ENCODE results near the gene CRY2. TPM values are rescaled to one million over a fixed set of nuclear protein-coding genes. Genes with fewer than 3 reads are reported as not detected.
A peak's percentile ranks its signal among the peaks of the same experiment; 100 is the strongest.

CRY2 gene
- total RNA-seq, 2 experiments from 2014 or later = 22.5 to 23.3 TPM

GRCh38 chr11:45858751-45859398 lies 11.6 kb downstream of the CRY2 start:
- CTCF ChIA-PET = interaction anchor here (1.2 kb wide), 1 partner anchor 13 kb away, joined by 3 read pairs; no protein-coding TSS in a partner anchor
- Mint-ChIP-seq H3K36me3 (peaks cover 12% of the 10 kb centered on the region), H3K9me3 (ENCODE audit: low read depth) (no peaks in the 10 kb centered on the region), H3K27me3 (no peaks in the 10 kb centered on the region), H3K4me3 (no peak overlapping the region), H3K27ac (no peak overlapping the region), H3K4me1 (no peaks in the 10 kb centered on the region)
- no peak for DNase-seq
- ATAC-seq = no peak

- ATAC-seq = no peak
- H3K36me3 Mint-ChIP-seq = peaks cover 12% of the 10 kb centered on the region
- DNase-seq = no peak
- H3K9me3 Mint-ChIP-seq (ENCODE audit: low read depth) = no peaks in the 10 kb centered on the region
- H3K4me1 Mint-ChIP-seq = no peaks in the 10 kb centered on the region
- no peaks in the 10 kb centered on the region for H3K27me3 Mint-ChIP-seq
- no peak overlapping the region for H3K4me3 Mint-ChIP-seq
- CTCF ChIA-PET = no interaction called here
- H3K27ac Mint-ChIP-seq = no peak overlapping the region
Measured at GRCh38 chr11:45859661-45860140, 12.4 kb downstream of the CRY2 start.

GRCh38 chr11:45860348-45860747 lies 13.1 kb downstream of the CRY2 start:
- Mint-ChIP-seq H3K27me3 (no peaks in the 10 kb centered on the region), H3K27ac (no peak overlapping the region), H3K9me3 (ENCODE audit: low read depth) (no peaks in the 10 kb centered on the region), H3K36me3 (peaks cover 12% of the 10 kb centered on the region), H3K4me3 (no peak overlapping the region), H3K4me1 (no peaks in the 10 kb centered on the region)
- no peak for DNase-seq
- ATAC-seq = no peak
- CTCF ChIA-PET = interaction anchor here (0.6 kb wide), 1 partner anchor 13 kb away, joined by 3 read pairs; no protein-coding TSS in a partner anchor

- Mint-ChIP-seq H3K9me3 (ENCODE audit: low read depth) (no peaks in the 10 kb centered on the region), H3K27me3 (no peaks in the 10 kb centered on the region), H3K4me3 (no peak overlapping the region), H3K27ac (no peak overlapping the region), H3K36me3 (peaks cover 12% of the 10 kb centered on the region), H3K4me1 (no peaks in the 10 kb centered on the region)
- no peak for ATAC-seq
- CTCF ChIA-PET = interaction anchor here (0.6 to 2.3 kb wide), 3 partner anchors 12 to 18 kb away, joined by 3 to 8 read pairs (median 3); no protein-coding TSS in a partner anchor
- DNase-seq = no peak
Measured at GRCh38 chr11:45860764-45861510, 13.7 kb downstream of the CRY2 start.

GRCh38 chr11:45864041-45864440 lies 16.8 kb downstream of the CRY2 start:
- no peaks in the 10 kb centered on the region for H3K27me3 Mint-ChIP-seq
- no peaks in the 10 kb centered on the region for H3K9me3 Mint-ChIP-seq (ENCODE audit: low read depth)
- peaks cover 10% of the 10 kb centered on the region for H3K36me3 Mint-ChIP-seq
- H3K4me3 Mint-ChIP-seq = no peak overlapping the region
- ATAC-seq (no peak), DNase-seq (no peak)
- CTCF ChIA-PET = interaction anchor here (1.4 kb wide), 1 partner anchor 21 kb away, joined by 3 read pairs; no protein-coding TSS in a partner anchor
- no peaks in the 10 kb centered on the region for H3K4me1 Mint-ChIP-seq
- no peak overlapping the region for H3K27ac Mint-ChIP-seq

- ATAC-seq (no peak), DNase-seq (no peak)
- no peaks in the 10 kb centered on the region for H3K9me3 Mint-ChIP-seq (ENCODE audit: low read depth)
- H3K4me3 Mint-ChIP-seq = no peak overlapping the region
- peaks cover 8% of the 10 kb centered on the region for H3K36me3 Mint-ChIP-seq
- H3K27me3 Mint-ChIP-seq = no peaks in the 10 kb centered on the region
- H3K27ac Mint-ChIP-seq = no peak overlapping the region
- no peaks in the 10 kb centered on the region for H3K4me1 Mint-ChIP-seq
- CTCF ChIA-PET = no interaction called here
Measured at GRCh38 chr11:45869551-45869950, 22.3 kb downstream of the CRY2 start.

GRCh38 chr11:45870706-45871105 lies 23.4 kb downstream of the CRY2 start:
- H3K9me3 Mint-ChIP-seq (ENCODE audit: low read depth) = no peaks in the 10 kb centered on the region
- CTCF ChIA-PET = no interaction called here

GRCh38 chr11:45871638-45872037 lies 24.4 kb downstream of the CRY2 start:
- no peaks in the 10 kb centered on the region for H3K9me3 Mint-ChIP-seq (ENCODE audit: low read depth)
- ATAC-seq (no peak), DNase-seq (no peak)
- no peak overlapping the region for H3K27ac Mint-ChIP-seq
- H3K4me3 Mint-ChIP-seq = no peak overlapping the region
- peaks cover 10% of the 10 kb centered on the region for H3K36me3 Mint-ChIP-seq
- no peaks in the 10 kb centered on the region for H3K4me1 Mint-ChIP-seq
- H3K27me3 Mint-ChIP-seq = no peaks in the 10 kb centered on the region
- CTCF ChIA-PET = interaction anchor here (1.2 to 4.0 kb wide), 3 partner anchors 135 to 405 kb away, joined by 3 to 24 read pairs (median 3); partner anchors contain the start of gene CREB3L1

More at GRCh38 chr11:45870706-45871105, 23.4 kb downstream of the CRY2 start:
- no peaks in the 10 kb centered on the region for H3K4me1 Mint-ChIP-seq
- no peak overlapping the region for H3K4me3 Mint-ChIP-seq
- DNase-seq (no peak), ATAC-seq (no peak)
- no peaks in the 10 kb centered on the region for H3K27me3 Mint-ChIP-seq
- H3K36me3 Mint-ChIP-seq = peaks cover 10% of the 10 kb centered on the region
- H3K27ac Mint-ChIP-seq = no peak overlapping the region

- DNase-seq (peak; percentile 54), ATAC-seq (peak; percentile 80)
- peaks cover 8% of the 10 kb centered on the region for H3K36me3 Mint-ChIP-seq
- H3K4me1 Mint-ChIP-seq = no peaks in the 10 kb centered on the region
- H3K27ac Mint-ChIP-seq = no peak overlapping the region
- H3K27me3 Mint-ChIP-seq = no peaks in the 10 kb centered on the region
- no peaks in the 10 kb centered on the region for H3K9me3 Mint-ChIP-seq (ENCODE audit: low read depth)
- CTCF ChIA-PET = interaction anchor here (0.7 to 4.0 kb wide), 18 partner anchors 10 to 437 kb away, joined by 3 to 24 read pairs (median 3); partner anchors contain the start of gene CREB3L1
- H3K4me3 Mint-ChIP-seq = no peak overlapping the region
Measured at GRCh38 chr11:45872651-45873356, 25.5 kb downstream of the CRY2 start.

GRCh38 chr11:45876401-45876800 lies 29.1 kb downstream of the CRY2 start:
- Mint-ChIP-seq H3K4me1 (no peaks in the 10 kb centered on the region), H3K36me3 (peaks cover 6% of the 10 kb centered on the region), H3K27ac (no peak overlapping the region), H3K9me3 (ENCODE audit: low read depth) (no peaks in the 10 kb centered on the region), H3K27me3 (no peaks in the 10 kb centered on the region), H3K4me3 (no peak overlapping the region)
- DNase-seq (no peak), ATAC-seq (no peak)
- CTCF ChIA-PET = interaction anchor here (1.3 to 1.4 kb wide), 2 partner anchors 88 to 105 kb away, joined by 4 read pairs; no protein-coding TSS in a partner anchor

- DNase-seq = no peak
- H3K36me3 Mint-ChIP-seq = peaks cover 5% of the 10 kb centered on the region
- ATAC-seq = no peak
- no peaks in the 10 kb centered on the region for H3K4me1 Mint-ChIP-seq
- CTCF ChIA-PET = no interaction called here
- no peaks in the 10 kb centered on the region for H3K27me3 Mint-ChIP-seq
- no peak overlapping the region for H3K4me3 Mint-ChIP-seq
- H3K9me3 Mint-ChIP-seq (ENCODE audit: low read depth) = no peaks in the 10 kb centered on the region
- no peak overlapping the region for H3K27ac Mint-ChIP-seq
Measured at GRCh38 chr11:45877221-45877620, 29.9 kb downstream of the CRY2 start.

GRCh38 chr11:45877845-45878244 lies 30.6 kb downstream of the CRY2 start:
- Mint-ChIP-seq H3K4me1 (no peaks in the 10 kb centered on the region), H3K36me3 (peaks cover 5% of the 10 kb centered on the region), H3K9me3 (ENCODE audit: low read depth) (no peaks in the 10 kb centered on the region), H3K4me3 (no peak overlapping the region), H3K27ac (no peak overlapping the region), H3K27me3 (no peaks in the 10 kb centered on the region)
- CTCF ChIA-PET = no interaction called here
- no peak for DNase-seq
- no peak for ATAC-seq

Data from activated CD8-positive, alpha-beta memory T cell treated with anti-CD3 and anti-CD28 coated beads, Interleukin-2, amount 10 ng/mL, durations not matched to agents 7 days and 5 days (primary cell).